ENCODE measurements around the gene ACACB.

The ACACB gene

DNA sequence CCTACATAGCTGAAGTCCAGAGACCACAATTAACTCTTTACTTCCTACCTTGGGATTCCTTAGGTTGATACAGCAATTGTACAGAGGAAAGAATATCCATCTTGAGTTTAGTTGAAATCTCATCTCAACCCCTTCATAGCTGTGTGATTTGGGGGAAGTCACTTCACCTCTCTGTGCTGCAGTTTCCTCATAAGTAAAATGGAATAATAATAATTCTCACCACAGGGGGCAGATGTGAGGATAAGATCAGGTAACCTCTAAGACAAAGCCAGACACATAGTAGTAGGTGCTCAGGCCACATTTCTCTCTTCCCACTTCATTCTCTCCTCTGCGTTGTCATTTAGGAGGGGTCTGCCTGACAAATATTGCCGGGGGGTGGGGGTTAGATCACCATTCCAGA, 186.0 kb downstream of the ACACB start:
- DNase-seq (ENCODE audit: low read depth in 2 of 2), result no peak

DNA sequence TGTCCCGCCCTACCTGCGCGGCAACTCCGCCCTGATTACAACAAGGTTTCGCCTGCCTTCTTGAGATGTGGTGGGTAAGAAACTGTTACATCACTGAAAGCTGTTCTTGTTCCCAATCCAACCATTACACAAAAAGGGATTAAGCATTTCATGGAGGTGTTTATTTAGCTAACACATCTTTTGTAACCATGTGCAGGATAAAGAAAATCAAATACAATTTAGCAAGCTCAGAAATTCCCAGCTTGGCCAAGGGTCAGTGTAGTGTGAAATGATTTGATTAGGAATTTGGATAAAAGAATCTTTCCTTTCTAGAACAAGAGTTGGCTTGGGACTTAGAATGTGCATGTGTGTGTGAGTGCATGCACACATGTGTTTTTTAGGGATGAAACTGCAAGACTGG, 186.4 kb downstream of the ACACB start:
- no peak for DNase-seq (ENCODE audit: low read depth in 2 of 2)

DNA sequence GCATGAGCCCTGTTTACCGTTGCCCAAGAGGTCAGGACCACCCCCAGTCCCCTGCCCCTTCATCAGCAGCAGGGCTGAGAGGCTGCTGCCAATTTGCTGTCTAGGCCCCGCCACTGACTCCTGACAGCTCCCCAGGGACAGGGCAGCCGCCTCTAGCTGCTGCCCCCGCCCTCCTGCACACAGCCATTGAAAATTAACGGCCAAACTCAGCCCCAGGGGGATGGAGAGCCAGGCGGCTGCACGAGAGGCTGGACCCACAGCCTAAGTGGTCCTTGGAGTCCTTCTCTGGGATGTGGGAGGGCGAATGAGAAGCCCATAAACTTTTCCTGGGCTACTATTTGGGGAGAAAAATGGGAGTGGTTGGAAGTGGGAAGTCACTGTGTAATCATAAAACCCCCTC, 188.1 kb downstream of the ACACB start:
- DNase-seq (ENCODE audit: low read depth in 2 of 2), result no peak

- DNase-seq (ENCODE audit: low read depth in 2 of 2), result no peak
Observed at GRCh38 chr12:109305547-109305946, 189.2 kb downstream of the ACACB start.

DNA sequence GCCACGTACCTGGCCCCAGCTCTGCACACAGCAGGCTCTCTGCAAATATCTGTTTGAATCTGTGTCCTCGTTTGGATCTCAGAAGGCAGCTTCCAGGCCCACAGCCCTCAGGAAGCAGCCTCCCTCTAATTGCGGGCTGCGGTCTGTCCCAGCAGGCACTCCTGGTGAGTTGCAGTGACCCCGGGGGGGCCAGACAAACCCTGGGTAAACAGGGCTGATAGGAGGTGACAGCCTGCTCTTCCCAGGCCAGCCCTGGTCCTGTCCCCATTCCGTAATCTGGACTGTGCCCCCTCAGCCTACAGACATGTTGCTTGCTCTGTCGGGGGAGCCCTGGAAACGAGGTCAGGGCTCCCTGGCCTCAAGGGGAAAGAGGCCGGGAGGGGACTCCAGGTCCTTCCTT, 190.7 kb downstream of the ACACB start:
- DNase-seq (ENCODE audit: low read depth in 2 of 2), result no peak

GRCh38 chr12:109308534-109309380, 192.4 kb downstream of the ACACB start, which contains the start of gene FOXN4:
TSS of gene FOXN4 (minus strand) at chr12:109309284. CDS start at chr12:109308321, 963 bp downstream.
- no peak for DNase-seq (ENCODE audit: low read depth in 2 of 2)

- no peak for DNase-seq (ENCODE audit: low read depth in 2 of 2)
Observed at GRCh38 chr12:109309381-109310246, 193.2 kb downstream of the ACACB start.

GRCh38 chr12:109310247-109311125, 194.1 kb downstream of the ACACB start:
- DNase-seq (ENCODE audit: low read depth in 2 of 2), result no peak

All from stimulated activated CD8-positive, alpha-beta memory T cell treated with anti-CD3 and anti-CD28 coated beads, Interleukin-15, amount 100 ng/mL, for 48 hours (primary cell).